GM18909 (cell line): ENCODE data around the gene CD247.

Experiments
- ATAC-seq: cut with Tn5 transposase; IDR thresholded peaks from one replicate; pipeline ENCODE4 v1.9.1; 2021; ENCODE audit warnings: mild to moderate bottlenecking; ENCODE audit not compliant: unreplicated experiment, poor library complexity

CD247 gene

DNA sequence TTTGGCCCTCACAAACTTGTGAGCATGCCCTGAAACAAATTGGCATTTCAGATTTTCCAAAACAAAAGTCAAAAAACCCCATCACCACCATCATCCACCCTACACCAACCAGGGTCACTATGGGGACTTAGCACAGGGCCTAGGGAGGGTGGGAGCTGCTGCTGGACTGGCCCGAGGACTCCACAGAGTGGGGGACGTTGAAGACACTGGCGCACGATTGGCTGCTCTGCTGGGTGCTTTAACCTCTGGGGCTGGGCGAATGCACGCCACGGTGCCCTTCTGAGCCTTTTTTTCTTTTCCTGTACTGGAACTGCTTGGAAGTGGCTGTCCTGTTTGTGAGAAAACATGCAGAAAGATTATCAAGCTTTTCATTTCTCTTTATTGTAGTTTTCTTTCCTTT is 92.8 kb downstream of the CD247 start:
- no peak for ATAC-seq

DNA sequence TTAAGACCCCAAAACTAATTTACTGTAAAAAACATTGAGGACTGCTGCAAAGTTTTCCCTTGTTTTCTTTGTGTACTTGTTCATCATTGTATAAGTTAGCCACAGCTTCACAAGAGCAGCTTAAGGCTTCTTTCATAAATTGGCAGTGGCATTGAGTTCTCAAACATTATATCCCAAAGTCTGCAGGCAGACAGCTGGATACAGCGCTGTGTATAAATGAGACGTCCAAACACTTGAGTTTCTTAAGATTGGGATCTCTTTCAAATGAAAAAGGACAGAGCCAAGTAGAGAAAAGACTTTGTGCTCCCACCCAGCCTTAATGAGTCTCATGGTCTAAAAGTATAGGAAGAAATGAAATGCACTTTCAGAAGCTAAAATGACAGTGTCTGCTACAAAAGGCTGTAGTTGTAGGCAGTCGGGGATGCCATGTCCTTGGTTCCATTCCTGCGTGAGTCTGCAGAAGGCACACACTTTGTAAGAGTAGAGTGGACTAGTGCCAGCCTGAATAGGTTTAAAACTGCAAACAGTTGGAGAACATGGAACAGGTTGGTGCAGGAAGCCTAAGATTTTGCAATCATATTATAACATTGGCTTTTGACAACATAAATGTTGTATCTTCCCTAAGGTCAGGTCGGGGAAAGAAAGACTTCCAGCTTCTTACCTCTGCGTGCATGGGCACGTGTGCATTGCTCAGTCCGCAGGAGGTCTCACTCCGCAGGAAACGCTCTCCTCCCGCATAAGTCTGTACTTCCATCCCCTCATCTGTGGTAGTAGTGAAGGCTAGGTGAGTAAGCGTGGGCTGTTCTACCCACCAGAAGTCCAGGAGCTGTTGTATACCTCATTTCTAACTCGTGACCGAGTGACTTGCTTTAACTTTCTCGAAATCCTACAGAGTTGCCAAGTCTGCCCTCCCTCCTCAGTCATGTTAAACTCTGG is 94.4 kb downstream of the CD247 start:
- ATAC-seq = no peak

DNA sequence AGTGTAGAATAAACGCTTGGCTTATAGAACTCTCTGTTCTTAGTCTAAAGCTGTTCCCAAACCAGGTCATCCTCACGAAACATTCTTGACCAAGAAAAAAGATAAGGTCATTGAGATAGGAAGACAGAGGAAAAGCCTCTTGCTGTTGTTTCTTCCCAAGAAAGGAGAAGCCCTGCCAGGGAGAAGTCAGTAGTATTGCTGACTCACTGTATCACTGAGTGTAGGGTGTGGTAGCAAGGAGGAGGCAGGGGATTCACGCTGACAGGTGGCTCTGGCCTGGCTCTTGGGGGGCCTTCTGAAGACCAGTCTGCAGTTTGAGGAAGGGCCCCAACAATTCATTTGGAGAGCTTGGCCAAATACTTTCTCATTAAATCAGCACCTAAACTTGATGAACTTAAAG is 97.8 kb downstream of the CD247 start:
- no peak for ATAC-seq

DNA sequence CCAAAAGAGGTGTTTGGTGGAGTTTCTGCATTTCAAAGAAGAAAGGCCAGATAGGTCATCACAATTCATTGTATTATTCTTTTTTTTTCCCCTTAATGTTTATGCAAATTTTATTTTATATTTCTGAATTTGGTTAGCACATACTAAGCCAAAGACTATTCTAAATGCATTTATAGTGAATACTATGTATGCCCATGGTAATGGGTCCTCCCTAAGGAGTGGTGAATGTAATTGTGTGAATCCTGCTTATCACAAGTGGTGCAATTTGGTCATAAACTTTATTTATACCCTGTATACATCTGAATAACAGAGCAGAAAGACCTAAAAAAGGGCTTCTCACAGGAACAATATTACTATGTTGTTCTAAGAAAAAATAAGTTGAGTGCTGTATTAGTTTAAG is 99.1 kb downstream of the CD247 start:
- ATAC-seq = no peak

DNA sequence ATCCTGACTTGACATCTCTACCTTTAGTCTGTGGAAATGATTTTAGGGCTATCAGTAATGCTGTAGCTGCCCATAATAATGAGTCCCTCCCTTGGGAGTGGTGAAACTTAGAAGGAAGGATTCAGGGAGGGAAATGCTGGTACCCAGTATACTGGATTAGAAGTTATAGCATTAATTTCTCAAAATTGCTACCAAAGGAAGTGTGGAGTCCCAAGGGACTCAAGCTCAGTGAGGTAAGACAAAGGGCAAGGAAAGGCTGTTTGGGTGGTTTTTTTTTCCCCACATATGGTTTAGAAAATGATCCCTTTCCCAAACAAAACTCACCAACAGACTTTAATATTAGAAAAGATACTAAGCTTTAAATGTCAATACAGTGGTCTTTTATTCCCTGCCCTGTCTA is 99.9 kb downstream of the CD247 start:
- ATAC-seq = no peak

DNA sequence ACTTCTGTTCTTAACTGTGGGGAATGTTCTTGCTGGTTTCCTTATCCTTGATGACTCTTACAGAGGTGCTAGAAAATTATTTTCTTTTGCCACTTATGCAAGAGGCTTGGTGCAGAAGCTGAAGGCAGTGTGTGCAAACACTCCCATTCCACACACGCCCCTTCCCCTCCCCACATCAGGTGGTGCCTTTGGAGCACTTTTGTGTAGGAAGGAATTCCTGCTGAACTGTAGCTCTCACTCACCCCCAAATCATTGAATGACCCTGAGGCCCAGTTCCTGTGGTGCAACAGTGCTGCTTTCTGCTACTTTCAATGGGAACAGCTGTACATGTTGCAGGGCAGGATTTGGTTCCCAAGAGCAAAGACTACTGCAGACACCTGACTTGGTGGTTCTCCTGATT is 101.8 kb downstream of the CD247 start:
- ATAC-seq = no peak

DNA sequence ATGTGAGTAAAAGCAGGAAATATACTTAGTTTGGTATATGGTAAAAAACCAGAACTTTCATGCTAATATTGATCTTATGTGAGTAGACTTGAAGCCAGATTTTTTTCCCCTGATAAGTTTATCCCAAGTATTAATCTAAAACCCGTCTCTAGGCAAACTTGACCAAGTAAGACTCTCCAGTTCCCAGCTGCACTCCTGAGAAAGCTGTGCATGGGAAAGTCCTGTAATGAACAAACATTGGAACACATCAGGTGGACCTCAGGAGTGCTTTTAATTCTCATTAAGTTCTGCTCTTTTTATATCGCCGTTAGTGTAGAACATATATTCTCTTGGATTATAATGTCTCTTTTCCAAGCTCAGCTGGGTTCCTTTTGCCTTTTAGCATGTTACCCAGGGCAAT is 105.0 kb downstream of the CD247 start:
- no peak for ATAC-seq

DNA sequence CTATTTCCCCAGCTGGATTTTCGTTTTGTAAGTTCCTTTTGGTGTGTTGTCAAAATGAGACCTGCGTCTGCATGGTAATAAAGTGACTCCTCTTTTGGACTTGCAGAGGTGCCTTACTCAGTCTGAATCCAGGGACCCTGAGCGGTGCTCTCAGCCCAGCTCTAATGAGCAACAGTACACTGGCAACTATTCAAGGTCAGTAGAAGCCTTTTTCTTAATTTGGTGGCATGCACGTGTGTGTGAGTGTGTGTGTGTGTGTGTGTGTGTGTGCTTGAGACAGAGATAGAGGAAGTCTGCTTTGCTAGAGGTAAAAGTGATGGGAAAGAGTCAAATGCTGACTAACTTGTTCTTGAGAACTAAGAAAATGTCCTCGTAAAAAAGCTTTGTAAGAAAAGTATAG is 105.4 kb downstream of the CD247 start:
- ATAC-seq = no peak

DNA sequence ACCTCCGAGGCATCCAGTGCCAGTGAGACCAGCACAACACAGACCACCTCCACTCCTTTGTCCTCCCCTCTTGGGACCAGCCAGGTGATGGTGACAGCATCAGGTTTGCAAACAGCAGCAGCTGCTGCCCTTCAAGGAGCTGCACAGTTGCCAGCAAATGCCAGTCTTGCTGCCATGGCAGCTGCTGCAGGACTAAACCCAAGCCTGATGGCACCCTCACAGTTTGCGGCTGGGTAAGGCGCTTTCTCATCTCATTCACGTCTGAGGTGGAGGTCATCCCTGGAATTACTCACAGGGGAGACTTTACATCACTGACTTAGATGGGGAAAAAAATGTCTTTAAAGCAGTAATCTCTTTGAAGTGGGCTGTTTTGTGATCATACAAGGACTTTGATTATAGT is 106.3 kb downstream of the CD247 start:
- no peak for ATAC-seq

DNA sequence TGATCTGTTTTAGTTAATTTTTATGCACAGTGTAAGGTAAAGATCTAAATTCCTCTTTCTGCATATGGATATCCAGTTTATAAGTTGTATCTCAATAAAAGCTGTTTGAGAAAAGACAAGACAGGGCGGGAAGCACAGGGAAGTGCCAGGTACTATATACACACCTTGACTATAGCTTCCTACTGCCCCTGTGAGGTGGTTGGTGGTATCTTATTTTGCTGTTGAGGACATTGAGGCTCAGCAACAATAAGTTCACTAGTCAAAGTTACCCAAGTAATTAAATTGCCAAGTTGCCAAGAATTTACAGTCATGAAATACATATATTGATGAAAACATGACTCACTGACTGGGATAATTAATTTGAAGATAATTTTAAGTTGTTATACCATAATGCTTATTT is 109.1 kb downstream of the CD247 start:
- no peak for ATAC-seq

DNA sequence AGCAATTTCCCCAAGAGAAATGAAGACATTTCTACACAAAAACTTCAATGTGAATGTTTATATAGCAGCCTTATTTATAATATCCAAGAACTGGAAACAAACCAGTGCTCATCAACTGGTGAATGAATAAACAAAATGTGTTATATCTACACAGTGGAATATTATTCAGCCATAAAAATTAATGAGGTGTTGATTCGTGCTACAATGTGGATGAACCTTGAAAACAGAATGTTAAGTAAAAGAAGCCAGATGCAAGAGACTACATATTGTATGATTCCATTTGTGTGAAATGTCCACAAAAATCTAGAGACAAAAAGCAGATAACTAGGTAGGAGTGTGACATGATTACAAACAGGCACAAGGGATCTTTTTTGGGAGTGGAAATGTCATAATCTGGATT is 110.0 kb downstream of the CD247 start:
- no peak for ATAC-seq

DNA sequence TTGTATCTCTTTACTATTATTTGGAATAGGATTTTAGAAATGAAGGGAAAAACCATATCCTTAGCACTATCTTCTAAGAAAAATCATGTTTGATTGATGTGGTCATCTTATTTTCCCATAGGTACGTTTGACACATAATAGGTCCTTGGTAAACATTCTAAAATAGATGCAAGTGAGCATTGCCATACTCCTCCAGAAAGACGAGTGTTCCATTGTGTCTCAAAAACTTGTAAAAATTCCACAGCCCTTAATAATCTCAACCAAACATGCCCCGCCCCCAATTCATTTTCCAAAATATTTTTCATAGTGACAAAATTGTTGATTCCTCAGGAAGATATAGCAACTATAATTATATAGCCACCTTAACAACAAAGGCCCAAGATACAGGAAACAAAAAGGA is 113.4 kb downstream of the CD247 start:
- ATAC-seq = no peak

DNA sequence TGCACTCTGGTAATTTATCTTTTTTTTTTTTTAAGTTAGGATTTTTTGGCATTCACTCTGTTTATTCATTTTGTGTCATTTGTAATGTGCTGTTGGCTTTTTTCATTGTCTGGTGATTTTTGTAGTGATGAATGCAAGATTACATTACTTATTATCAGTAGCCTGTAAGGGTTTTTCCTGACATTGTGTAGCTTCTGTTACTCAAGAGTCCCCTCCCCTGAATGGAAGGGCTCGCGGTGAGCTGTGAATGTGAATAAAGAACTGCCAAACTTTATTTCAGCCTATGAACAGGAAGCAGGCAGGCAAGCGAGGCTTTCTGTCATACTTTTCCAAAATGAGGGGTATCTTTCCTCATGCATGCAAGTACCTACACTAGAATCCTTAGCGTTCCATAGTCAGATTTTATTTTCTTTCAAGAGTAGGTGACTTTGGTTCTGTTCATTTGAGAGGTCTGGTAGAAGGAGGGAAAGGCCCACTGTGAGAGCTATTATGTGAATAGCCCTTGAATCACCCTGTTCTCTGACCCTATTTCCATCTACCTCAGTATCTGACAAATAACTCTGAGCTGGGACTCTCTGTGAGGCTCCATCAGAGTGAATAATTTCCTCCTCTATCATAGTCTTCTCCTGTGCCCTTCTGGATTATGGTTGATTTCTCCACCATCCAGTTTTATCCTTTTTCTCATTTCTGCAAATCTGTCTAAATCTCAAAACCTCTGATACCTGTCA is 114.0 kb downstream of the CD247 start:
- no peak for ATAC-seq

DNA sequence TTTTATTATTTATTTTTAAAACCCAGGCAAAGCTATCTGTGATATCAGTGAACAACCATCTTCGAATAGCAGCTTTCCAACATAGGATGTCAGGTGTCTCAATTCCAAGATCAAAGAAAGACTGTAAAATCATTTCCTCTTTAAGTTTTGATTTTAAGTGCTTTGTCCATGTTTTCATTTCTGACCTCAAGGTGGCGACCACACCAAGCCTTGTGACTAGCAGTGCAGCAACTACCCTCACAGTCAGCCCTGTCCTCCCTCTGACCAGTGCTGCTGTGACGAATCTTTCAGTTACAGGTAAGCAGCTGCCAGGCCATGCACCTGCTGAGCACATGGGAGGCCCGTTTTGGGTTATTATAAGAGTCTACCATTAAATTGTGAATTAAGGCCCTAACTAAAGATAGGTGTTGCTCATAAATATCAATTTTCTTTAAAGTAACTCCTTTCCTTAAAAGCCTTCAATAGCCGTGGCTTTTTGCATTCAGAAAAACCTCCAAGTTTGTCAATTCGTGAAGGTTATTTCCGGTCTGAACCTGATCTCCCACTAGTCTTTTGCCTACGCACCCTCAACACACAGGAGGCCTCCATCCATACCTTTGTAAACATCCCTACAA is 117.0 kb downstream of the CD247 start:
- peak; percentile 71 for ATAC-seq

DNA sequence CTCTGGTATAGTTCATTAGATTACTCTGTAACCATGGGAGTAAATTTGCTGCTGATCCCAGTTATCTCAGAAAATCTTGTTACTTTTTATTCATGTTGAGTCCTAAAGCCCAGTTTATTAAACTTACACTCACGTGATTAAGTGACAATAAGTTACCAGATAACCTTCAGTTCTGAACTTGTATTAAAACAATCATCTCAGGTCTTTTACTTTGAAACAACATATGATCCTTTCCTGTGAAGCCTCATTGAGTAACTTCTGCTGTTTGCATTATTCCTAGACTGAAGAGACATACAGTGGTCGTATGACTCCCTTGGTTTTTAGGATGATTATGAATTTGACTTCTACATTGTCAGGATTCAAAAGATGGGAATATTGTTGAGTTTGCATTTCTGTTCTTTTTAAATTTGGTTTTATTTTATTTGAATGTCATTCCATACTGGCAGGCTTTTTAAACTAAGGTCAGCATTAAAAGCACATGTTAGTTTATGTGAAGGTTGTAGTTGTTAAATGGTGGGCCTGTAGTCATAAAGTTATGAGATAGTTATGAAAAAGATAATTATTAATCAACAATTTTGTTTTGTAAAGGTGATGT is 117.9 kb downstream of the CD247 start:
- no peak for ATAC-seq

DNA sequence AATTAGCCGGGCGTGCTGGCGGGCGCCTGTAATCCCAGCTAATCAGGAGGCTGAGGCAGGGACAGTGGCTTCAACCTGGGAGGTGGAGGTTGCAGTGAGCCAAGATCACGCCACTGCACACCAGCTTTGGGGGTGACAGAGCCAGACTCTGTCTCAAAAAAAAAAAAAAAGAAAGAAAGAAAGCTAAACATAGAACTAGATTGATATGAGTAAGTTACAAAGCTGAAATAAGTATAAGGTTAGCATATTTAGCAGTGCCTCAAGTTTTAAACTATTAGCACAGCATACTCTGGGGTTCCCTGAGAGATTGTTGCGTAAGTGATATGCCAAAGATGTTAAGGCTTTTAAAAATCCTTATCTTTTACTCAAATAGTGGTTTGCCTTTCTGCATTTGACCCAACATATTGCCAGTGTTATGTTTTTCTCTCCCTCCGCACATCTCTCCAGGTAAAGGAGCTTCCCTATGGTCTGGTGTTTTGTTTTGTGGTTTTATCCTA is 126.1 kb downstream of the CD247 start:
- no peak for ATAC-seq

DNA sequence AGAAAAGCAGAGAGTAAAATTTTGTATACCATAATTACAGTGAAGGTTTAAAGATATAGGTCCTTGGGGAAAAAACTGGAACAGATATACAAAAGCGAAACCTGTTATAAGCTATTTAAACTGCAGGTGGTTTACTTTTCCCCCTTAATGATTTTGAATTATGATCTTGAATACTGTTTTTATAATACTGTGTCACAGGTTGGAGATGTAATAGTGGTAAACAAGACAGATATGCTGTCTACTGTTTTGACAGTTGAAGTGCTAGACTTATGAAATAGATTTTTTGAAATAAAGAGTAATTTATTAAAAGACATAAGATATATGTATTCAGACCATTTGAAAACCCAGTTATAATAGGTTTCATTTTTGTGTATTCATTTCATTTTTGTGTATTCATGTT is 129.4 kb downstream of the CD247 start:
- no peak for ATAC-seq

DNA sequence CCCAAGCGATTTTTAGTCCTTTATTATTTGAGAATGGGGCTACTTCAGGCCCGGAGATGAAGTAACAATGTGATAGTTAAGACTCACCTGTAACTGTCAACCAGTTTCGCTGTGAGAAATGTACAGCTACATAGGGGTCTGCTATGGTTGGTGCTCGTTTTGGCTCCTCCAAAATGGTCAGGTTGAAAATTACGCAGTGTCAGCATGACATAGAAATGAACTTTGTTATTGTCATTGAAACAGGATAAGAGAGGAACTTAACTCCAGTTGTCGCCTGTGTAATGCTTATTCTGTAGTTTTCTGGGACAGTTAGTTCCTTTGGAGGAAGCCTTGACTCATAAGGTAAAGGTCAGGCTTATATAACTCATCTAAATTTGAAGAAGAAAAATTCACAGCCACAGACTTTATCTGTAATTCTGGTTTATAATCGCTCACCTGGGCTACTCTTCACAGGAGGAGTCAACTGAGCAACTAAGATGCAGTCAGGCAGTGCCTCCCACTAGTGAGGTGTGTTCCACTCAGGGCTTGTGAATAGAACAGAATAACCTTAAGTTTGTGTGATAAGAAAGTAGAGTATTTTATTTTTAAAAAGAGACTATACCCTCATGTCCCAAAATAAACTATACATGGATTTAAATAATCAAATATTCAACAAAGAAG is 130.9 kb downstream of the CD247 start:
- ATAC-seq = no peak
